GM21423 (cell line): ENCODE results near the gene KYNU.
"Not testable (repeated sequence)": the region's sequence is repeated elsewhere in the genome, so short reads cannot be mapped to it uniquely, and the experiment has no call there.

ENCODE experiments used
- ATAC-seq: cut with Tn5 transposase; IDR thresholded peaks from one replicate; pipeline ENCODE4 v1.9.1; 2021; ENCODE audit warnings: mild to moderate bottlenecking, moderate library complexity; ENCODE audit not compliant: unreplicated experiment

The KYNU gene

GRCh38 chr2:142997231-142997630, 119.8 kb downstream of the KYNU start:
- no peak for ATAC-seq

GRCh38 chr2:143000599-143000998, 123.1 kb downstream of the KYNU start:
- no peak for ATAC-seq

GRCh38 chr2:143001501-143001900, 124.0 kb downstream of the KYNU start:
- no peak for ATAC-seq

GRCh38 chr2:143015656-143016055, 138.2 kb downstream of the KYNU start:
- ATAC-seq: no peak

- ATAC-seq: no peak
These were observed 149.1 kb downstream of the KYNU start for GRCh38 chr2:143026411-143027054.

GRCh38 chr2:143029141-143029540, 151.7 kb downstream of the KYNU start:
- ATAC-seq: no peak

GRCh38 chr2:143030127-143030526, 152.7 kb downstream of the KYNU start:
- peak; percentile 38 for ATAC-seq

- ATAC-seq: peak; percentile 82
These were observed 157.0 kb downstream of the KYNU start for GRCh38 chr2:143034292-143035074.

GRCh38 chr2:143051465-143051864, 174.0 kb downstream of the KYNU start:
- no peak for ATAC-seq

GRCh38 chr2:143053437-143053836, 176.0 kb downstream of the KYNU start:
- not testable (repeated sequence) for ATAC-seq

- no peak for ATAC-seq
These were observed 179.1 kb downstream of the KYNU start for GRCh38 chr2:143056550-143056949.

GRCh38 chr2:143058851-143059250, 181.4 kb downstream of the KYNU start:
- ATAC-seq: no peak

- ATAC-seq: no peak
These were observed 186.2 kb downstream of the KYNU start for GRCh38 chr2:143063612-143064200.

GRCh38 chr2:143068094-143068493, 190.6 kb downstream of the KYNU start:
- no peak for ATAC-seq

GRCh38 chr2:143068509-143068908, 191.0 kb downstream of the KYNU start:
- no peak for ATAC-seq

- ATAC-seq: no peak
These were observed 193.2 kb downstream of the KYNU start for GRCh38 chr2:143070704-143071103.

- no peak for ATAC-seq
These were observed 193.9 kb downstream of the KYNU start for GRCh38 chr2:143071185-143071876.

GRCh38 chr2:143074913-143075312, 197.4 kb downstream of the KYNU start:
- not testable (repeated sequence) for ATAC-seq

GRCh38 chr2:143075711-143076110, 198.2 kb downstream of the KYNU start:
- no peak for ATAC-seq

GRCh38 chr2:143078104-143078503, 200.6 kb downstream of the KYNU start:
- ATAC-seq: no peak

GRCh38 chr2:143081616-143082015, 204.2 kb downstream of the KYNU start:
- no peak for ATAC-seq
